GM12878 (cell line): ENCODE data around the gene JMJD6.

Experiments
- CREB1 ChIP-seq: IDR thresholded peaks from 2 replicates; pipeline ENCODE4 v1.6.1; 2012; ENCODE audit warnings: low read depth, mild to moderate bottlenecking, inconsistent platforms
- CTCF ChIP-seq, 3 experiments: IDR thresholded peaks in 2 of 3; conservative IDR thresholded peaks in 1 of 3; 2 replicates each; pipeline ENCODE4 v1.5.1; 2011; ENCODE audit warnings: low read depth in 3 of 3, low read length in 3 of 3, mild to moderate bottlenecking in 3 of 3, control low read depth in 2 of 3, moderate library complexity in 2 of 3, inconsistent platforms in 1 of 3, mixed read lengths in 1 of 3; ENCODE audit not compliant: control insufficient read depth in 2 of 3, insufficient read depth in 1 of 3; ENCODE audit errors: extremely low read depth in 1 of 3
- FOXK2 ChIP-seq: fragments of 450-650 bp; IDR thresholded peaks from 2 replicates; pipeline ENCODE4 v1.6.1; 2017; ENCODE audit warnings: mild to moderate bottlenecking, moderate library complexity
- MAX ChIP-seq: IDR thresholded peaks from 2 replicates; pipeline ENCODE4 v1.6.1; 2012; ENCODE audit warnings: low read depth, low read length, improper control_type of control experiment
- MTA2 ChIP-seq: fragments of 450-650 bp; IDR thresholded peaks from 2 replicates; pipeline ENCODE4 v1.6.1; 2016; ENCODE audit warnings: low read depth, mild to moderate bottlenecking, moderate library complexity
- POLR2AphosphoS5 ChIP-seq: IDR thresholded peaks from 2 replicates; pipeline ENCODE4 v1.6.1; 2011; ENCODE audit warnings: mild to moderate bottlenecking, low read length, inconsistent platforms

DNA sequence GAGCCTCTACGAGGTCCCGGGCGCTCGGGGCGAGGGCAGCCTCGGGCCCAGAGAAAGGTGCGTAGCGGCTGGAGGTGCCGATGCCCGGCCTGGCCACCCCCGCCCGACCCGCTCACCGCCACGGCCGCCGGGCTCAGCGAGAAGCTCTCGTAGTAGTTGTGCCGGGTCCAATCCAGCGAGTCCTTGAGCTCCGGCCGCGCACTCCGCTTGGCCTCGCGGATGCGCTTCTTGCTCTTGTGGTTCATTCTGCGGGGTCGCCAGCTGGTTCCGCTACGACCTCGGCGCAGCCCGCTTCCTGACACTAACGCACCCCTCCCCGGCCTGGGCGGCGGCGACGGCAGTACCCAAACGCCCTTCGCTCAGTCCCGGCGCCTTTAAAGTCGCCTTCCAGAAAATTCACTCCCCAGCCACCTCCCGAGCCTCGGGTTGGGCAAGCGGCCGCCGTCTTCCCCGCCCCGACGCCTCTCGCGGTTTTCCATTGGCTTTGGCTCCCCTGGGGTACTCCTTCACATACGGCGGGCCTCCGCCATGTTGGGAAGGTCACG, at the start of gene JMJD6:
- TF ChIP-seq CTCF (IDR thresholded peaks at IDR 0.05 in 2 of 3, conservative IDR thresholded peaks at IDR 0.05 in 1 of 3; ENCODE audit: control insufficient read depth in 2 of 3, extremely low read depth in 1 of 3, insufficient read depth in 1 of 3, low read depth in 3 of 3, low read length in 3 of 3), result no peak
- peak; percentile 95 for TF ChIP-seq CREB1
- no peak for TF ChIP-seq FOXK2
- TF ChIP-seq POLR2AphosphoS5, result peak; percentile 92; the same call in 1 of the 2 replicates
- no peak for TF ChIP-seq MTA2
- no peak for TF ChIP-seq MAX
